PC-3 (cell line): Measurements from ENCODE around the gene TNRC6C. TPM values are rescaled to one million over a fixed set of nuclear protein-coding genes. Genes with fewer than 3 reads are reported as not detected.

Source experiments
- ATAC-seq: fragments of 200-7000 bp; cut with Tn5 transposase; 2 replicates; pipeline ENCODE4 v1.9.1; 2020; ENCODE audit warnings: mild to moderate bottlenecking, moderate library complexity
- BruUV-seq: library from RNA; stranded (reverse); fragments of 400-500 nt; replicated peaks from 2 replicates; lab custom pipeline; 2021; lab: Mats Ljungman, UMichigan
- CTCF ChIA-PET: fragments of 300-600 bp; sonication (Branson Sonifier 250); formaldehyde crosslinking; loops from one replicate; lab custom pipeline; 2022; ENCODE audit warnings: antibody characterized with exemption; lab: Charles Lee
- POLR2A ChIA-PET: fragments of 300-600 bp; sonication (Branson Sonifier 250); formaldehyde crosslinking; loops from one replicate; lab custom pipeline; 2022; ENCODE audit warnings: antibody characterized with exemption; ENCODE audit not compliant: unreplicated experiment; lab: Charles Lee
- DNase-seq: peaks from one replicate; pipeline ENCODE4 v3.0.0-alpha.2; 2015
- H2AFZ ChIP-seq: fragments of 300-600 bp; sonication (generic); 2 replicates; pipeline ENCODE4 v1.6.0; 2016; ENCODE audit warnings: antibody characterized with exemption, low read length
- H3F3A ChIP-seq: fragments of 300-600 bp; sonication (generic); one replicate; pipeline ENCODE4 v1.6.0; 2017; ENCODE audit warnings: antibody characterized with exemption, low read length, control low read depth, mild to moderate bottlenecking; ENCODE audit not compliant: unreplicated experiment
- H3K27ac ChIP-seq: fragments of 300-600 bp; sonication (generic); 2 replicates; pipeline ENCODE4 v1.5.1; 2016; ENCODE audit warnings: mild to moderate bottlenecking, low read length
- H3K27me3 ChIP-seq: fragments of 300-600 bp; sonication (generic); 2 replicates; pipeline ENCODE4 v1.6.1; 2016; ENCODE audit warnings: low read length, mixed read lengths
- H3K36me3 ChIP-seq: fragments of 300-600 bp; sonication (generic); 2 replicates; pipeline ENCODE4 v1.6.1; 2016; ENCODE audit warnings: low read depth, mixed run types, low read length, mixed read lengths
- H3K4me1 ChIP-seq: fragments of 300-600 bp; sonication (generic); 2 replicates; pipeline ENCODE4 v1.5.1; 2016; ENCODE audit warnings: low read length; ENCODE audit not compliant: insufficient read depth
- H3K4me2 ChIP-seq: fragments of 300-600 bp; sonication (generic); 2 replicates; pipeline ENCODE4 v1.6.0; 2016; ENCODE audit warnings: low read length
- H3K4me3 ChIP-seq: fragments of 300-600 bp; sonication (generic); 2 replicates; pipeline ENCODE4 v1.5.1; 2016; ENCODE audit warnings: mild to moderate bottlenecking, low read length, mixed read lengths
- H3K79me2 ChIP-seq: fragments of 300-600 bp; sonication (generic); 2 replicates; pipeline ENCODE4 v1.6.1; 2017; ENCODE audit warnings: low read length, mixed read lengths
- H3K9ac ChIP-seq: fragments of 300-600 bp; sonication (generic); 2 replicates; pipeline ENCODE4 v1.6.0; 2016; ENCODE audit warnings: mild to moderate bottlenecking, low read length
- H3K9me2 ChIP-seq: fragments of 300-600 bp; sonication (generic); replicated peaks from 2 replicates; pipeline ENCODE4 v1.6.1; 2016; ENCODE audit warnings: mixed run types, low read length, mixed read lengths
- H3K9me3 ChIP-seq: fragments of 300-600 bp; sonication (generic); 2 replicates; pipeline ENCODE4 v1.6.1; 2016; ENCODE audit warnings: low read length, mixed read lengths
- H4K20me1 ChIP-seq: fragments of 300-600 bp; sonication (generic); 2 replicates; pipeline ENCODE4 v1.6.1; 2016; ENCODE audit warnings: low read length, mixed read lengths
- EZH2 ChIP-seq: fragments of 300-600 bp; sonication (generic); IDR thresholded peaks from one replicate; pipeline ENCODE4 v1.6.1; 2017; ENCODE audit warnings: antibody characterized with exemption, mild to moderate bottlenecking, low read length; ENCODE audit not compliant: unreplicated experiment
- EZH2phosphoT487 ChIP-seq: fragments of 300-600 bp; sonication (generic); IDR thresholded peaks from 2 replicates; pipeline ENCODE4 v1.6.1; 2018; ENCODE audit warnings: mild to moderate bottlenecking, antibody characterized with exemption, low read length, borderline replicate concordance
- intact Hi-C: fragments of 100-400 bp; cut with micrococcal nuclease; formaldehyde crosslinking; loops from 2 replicates; pipeline ENCODE4 v1.9.0; 2023
- total RNA-seq: library from RNA; depleted of rRNA; stranded (reverse); fragments of >200 nt; gene quantifications from 2 replicates; pipeline ENCODE4 v1.2.3, GENCODE V29; 2014
- TF ChIP-seq, protein P1 (sequence below): fragments of 300-600 bp; sonication (generic); conservative IDR thresholded peaks from 2 replicates; pipeline ENCODE4 v1.5.1; 2017; ENCODE audit warnings: antibody characterized with exemption, low read depth, mild to moderate bottlenecking, low read length

Gene TNRC6C
- total RNA-seq, 1 experiment from 2014 or later = 5.3 TPM

DNA sequence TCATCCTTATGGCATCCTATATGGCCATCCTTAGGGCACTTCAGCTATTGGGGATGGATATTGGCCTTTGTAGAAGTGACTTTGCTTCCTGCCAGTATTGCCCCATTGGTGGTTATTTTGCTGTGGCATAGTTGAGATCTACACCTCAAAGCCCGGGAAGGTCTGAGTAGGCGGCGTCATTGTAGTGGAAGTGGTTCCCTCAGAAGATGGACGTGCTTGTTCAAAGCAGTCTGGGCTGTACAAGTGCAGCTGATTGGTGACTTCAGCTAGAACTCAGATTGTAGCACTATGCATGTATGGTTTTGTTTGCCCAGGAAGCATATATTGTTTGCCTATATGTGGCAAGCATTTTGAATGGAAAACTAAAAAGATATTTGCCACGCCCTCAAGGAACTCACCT, 86.8 kb downstream of the TNRC6C start:
- H3K27me3 ChIP-seq = no peaks in the 10 kb centered on the region

DNA sequence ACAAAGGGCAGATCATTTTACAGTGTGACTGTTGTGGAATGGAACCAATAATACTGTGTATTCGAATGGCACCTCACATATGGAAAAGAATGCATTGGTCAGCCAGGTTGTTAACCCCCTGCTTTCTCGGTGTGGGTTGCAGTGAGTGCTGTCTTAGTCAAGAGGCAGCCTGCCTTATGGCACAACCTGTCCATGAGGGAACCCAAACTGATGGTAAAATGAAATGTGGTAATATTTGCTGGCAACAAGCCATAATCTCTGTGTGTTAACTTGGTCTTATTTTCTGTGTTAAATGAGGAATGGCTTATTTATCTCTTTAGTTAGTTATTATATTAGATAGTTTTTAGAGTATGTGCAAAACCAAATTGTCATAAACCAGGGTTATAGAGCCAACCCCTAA, 88.4 kb downstream of the TNRC6C start:
- no peak overlapping the region for H2AFZ ChIP-seq
- ATAC-seq = no peak

More for the DNA sequence above, 86.8 kb downstream of the TNRC6C start:
- Histone ChIP-seq H3K9me3 (no peaks in the 10 kb centered on the region), H3K4me2 (no peak overlapping the region), H3K4me3 (no peak overlapping the region), H3K27ac (no peak overlapping the region), H3K9ac (no peak overlapping the region), H3K36me3 (no peaks in the 10 kb centered on the region), H3K79me2 (no peaks in the 10 kb centered on the region), H3K4me1 (peaks cover 14% of the 10 kb centered on the region), H3F3A (no peaks in the 10 kb centered on the region), H4K20me1 (no peaks in the 10 kb centered on the region), H3K9me2 (no peaks in the 10 kb centered on the region), H2AFZ (no peak overlapping the region)
- CTCF ChIA-PET = no interaction called here
- ATAC-seq (no peak), DNase-seq (peak; percentile 15)
- intact Hi-C loops = no loop called here
- no TSS peak for BruUV-seq
- TF ChIP-seq EZH2phosphoT487 (no peak), EZH2 (no peak)
- TF ChIP-seq, protein P1, sequence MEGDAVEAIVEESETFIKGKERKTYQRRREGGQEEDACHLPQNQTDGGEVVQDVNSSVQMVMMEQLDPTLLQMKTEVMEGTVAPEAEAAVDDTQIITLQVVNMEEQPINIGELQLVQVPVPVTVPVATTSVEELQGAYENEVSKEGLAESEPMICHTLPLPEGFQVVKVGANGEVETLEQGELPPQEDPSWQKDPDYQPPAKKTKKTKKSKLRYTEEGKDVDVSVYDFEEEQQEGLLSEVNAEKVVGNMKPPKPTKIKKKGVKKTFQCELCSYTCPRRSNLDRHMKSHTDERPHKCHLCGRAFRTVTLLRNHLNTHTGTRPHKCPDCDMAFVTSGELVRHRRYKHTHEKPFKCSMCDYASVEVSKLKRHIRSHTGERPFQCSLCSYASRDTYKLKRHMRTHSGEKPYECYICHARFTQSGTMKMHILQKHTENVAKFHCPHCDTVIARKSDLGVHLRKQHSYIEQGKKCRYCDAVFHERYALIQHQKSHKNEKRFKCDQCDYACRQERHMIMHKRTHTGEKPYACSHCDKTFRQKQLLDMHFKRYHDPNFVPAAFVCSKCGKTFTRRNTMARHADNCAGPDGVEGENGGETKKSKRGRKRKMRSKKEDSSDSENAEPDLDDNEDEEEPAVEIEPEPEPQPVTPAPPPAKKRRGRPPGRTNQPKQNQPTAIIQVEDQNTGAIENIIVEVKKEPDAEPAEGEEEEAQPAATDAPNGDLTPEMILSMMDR = no peak
- POLR2A ChIA-PET = no interaction called here

More for the DNA sequence above, 88.4 kb downstream of the TNRC6C start:
- no TSS peak for BruUV-seq
- intact Hi-C loops = no loop called here
- H3K4me3 ChIP-seq = no peak overlapping the region
- no peaks in the 10 kb centered on the region for H3K79me2 ChIP-seq
- ChIA-PET CTCF (no interaction called here), POLR2A (no interaction called here)
- no peaks in the 10 kb centered on the region for H3F3A ChIP-seq
- H3K9me2 ChIP-seq = no peaks in the 10 kb centered on the region
- H4K20me1 ChIP-seq = no peaks in the 10 kb centered on the region
- no peak overlapping the region for H3K4me2 ChIP-seq
- H3K9me3 ChIP-seq = no peaks in the 10 kb centered on the region
- H3K27me3 ChIP-seq = no peaks in the 10 kb centered on the region
- H3K27ac ChIP-seq = no peak overlapping the region
- no peaks in the 10 kb centered on the region for H3K36me3 ChIP-seq
- H3K9ac ChIP-seq = no peak overlapping the region
- TF ChIP-seq, protein P1 = no peak
- TF ChIP-seq EZH2 = no peak
- no peak for TF ChIP-seq EZH2phosphoT487
- DNase-seq = peak; percentile 30
- peaks cover 4% of the 10 kb centered on the region for H3K4me1 ChIP-seq
